22Rv1 (cell line): ENCODE measurements around the gene POC5.

Experiments used
- H3K27ac ChIP-seq: fragments of 450-650 bp; 2 replicates; pipeline ENCODE4 v1.5.1; 2017
- CTCF ChIP-seq: fragments of 450-650 bp; IDR thresholded peaks from 2 replicates; pipeline ENCODE4 v1.5.1; 2017; ENCODE audit warnings: mild to moderate bottlenecking
- ZFX ChIP-seq: fragments of 450-650 bp; IDR thresholded peaks from 2 replicates; pipeline ENCODE4 v1.6.1; 2017; ENCODE audit warnings: antibody characterized with exemption, borderline replicate concordance

The POC5 gene

GRCh38 chr5:75660678-75661465, 56.4 kb downstream of the POC5 start:
- no peak overlapping the region for H3K27ac ChIP-seq
- TF ChIP-seq ZFX (no peak), CTCF (no peak)

- no peak for TF ChIP-seq CTCF
- TF ChIP-seq ZFX: no peak
- no peak overlapping the region for H3K27ac ChIP-seq
These were observed 57.3 kb downstream of the POC5 start for GRCh38 chr5:75659791-75660450.

- no peak overlapping the region for H3K27ac ChIP-seq
- TF ChIP-seq CTCF: no peak
- no peak for TF ChIP-seq ZFX
These were observed 60.8 kb downstream of the POC5 start for GRCh38 chr5:75656311-75657003.

- no peak for TF ChIP-seq CTCF
- no peak for TF ChIP-seq ZFX
- no peak overlapping the region for H3K27ac ChIP-seq
These were observed 62.4 kb downstream of the POC5 start for GRCh38 chr5:75654693-75655295.

- no peak overlapping the region for H3K27ac ChIP-seq
- TF ChIP-seq CTCF (no peak), ZFX (no peak)
These were observed 63.7 kb downstream of the POC5 start for GRCh38 chr5:75653521-75653920.

- H3K27ac ChIP-seq: no peak overlapping the region
- TF ChIP-seq ZFX: no peak
- no peak for TF ChIP-seq CTCF
These were observed 65.5 kb downstream of the POC5 start for GRCh38 chr5:75651575-75652238.
